ENCODE results near the gene FBXL13.
"Not testable (repeated sequence)": the region's sequence is repeated elsewhere in the genome, so short reads cannot be mapped to it uniquely, and the experiment has no call there.

FBXL13 gene

GRCh38 chr7:102810916-102811315 is 263.7 kb downstream of the FBXL13 start:
- no peak for DNase-seq (ENCODE audit: low read depth)
- TF ChIP-seq CTCF (conservative IDR thresholded peaks at IDR 0.05; ENCODE audit: control insufficient read depth, insufficient read depth, low read depth, low read length): no peak
- H3K4me3 ChIP-seq (ENCODE audit: control insufficient read depth, low read depth, low read length): no peak overlapping the region

- TF ChIP-seq CTCF (conservative IDR thresholded peaks at IDR 0.05; ENCODE audit: control insufficient read depth, insufficient read depth, low read depth, low read length): no peak
- DNase-seq (ENCODE audit: low read depth): no peak
- H3K4me3 ChIP-seq (ENCODE audit: control insufficient read depth, low read depth, low read length): no peak overlapping the region
Observed at GRCh38 chr7:102806613-102807012, 268.0 kb downstream of the FBXL13 start.

GRCh38 chr7:102795987-102796595 is 278.5 kb downstream of the FBXL13 start:
- DNase-seq (ENCODE audit: low read depth): peak; percentile 64

GRCh38 chr7:102794567-102794966 is 280.0 kb downstream of the FBXL13 start:
- DNase-seq (ENCODE audit: low read depth): peak; percentile 70
- not testable (repeated sequence) for H3K4me3 ChIP-seq (ENCODE audit: control insufficient read depth, low read depth, low read length)

More at GRCh38 chr7:102795987-102796595, 278.5 kb downstream of the FBXL13 start:
- not testable (repeated sequence) for H3K4me3 ChIP-seq (ENCODE audit: control insufficient read depth, low read depth, low read length)

- H3K4me3 ChIP-seq (ENCODE audit: control insufficient read depth, low read depth, low read length); DNase-seq (ENCODE audit: low read depth): not testable (repeated sequence)
Observed at GRCh38 chr7:102791831-102792230, 282.8 kb downstream of the FBXL13 start.

- DNase-seq (ENCODE audit: low read depth); H3K4me3 ChIP-seq (ENCODE audit: control insufficient read depth, low read depth, low read length): not testable (repeated sequence)
Observed at GRCh38 chr7:102791367-102791766, 283.2 kb downstream of the FBXL13 start.

GRCh38 chr7:102790364-102791100 is 284.1 kb downstream of the FBXL13 start:
- not testable (repeated sequence) for DNase-seq (ENCODE audit: low read depth)

GRCh38 chr7:102788770-102789169 is 285.8 kb downstream of the FBXL13 start:
- not testable (repeated sequence) for DNase-seq (ENCODE audit: low read depth); H3K4me3 ChIP-seq (ENCODE audit: control insufficient read depth, low read depth, low read length)

More at GRCh38 chr7:102790364-102791100, 284.1 kb downstream of the FBXL13 start:
- not testable (repeated sequence) for H3K4me3 ChIP-seq (ENCODE audit: control insufficient read depth, low read depth, low read length)

- H3K4me3 ChIP-seq (ENCODE audit: control insufficient read depth, low read depth, low read length); DNase-seq (ENCODE audit: low read depth): not testable (repeated sequence)
Observed at GRCh38 chr7:102780926-102781325, 293.7 kb downstream of the FBXL13 start.

- DNase-seq (ENCODE audit: low read depth); H3K4me3 ChIP-seq (ENCODE audit: control insufficient read depth, low read depth, low read length): not testable (repeated sequence)
Observed at GRCh38 chr7:102778663-102779062, 295.9 kb downstream of the FBXL13 start.

GRCh38 chr7:102776217-102776616 is 298.4 kb downstream of the FBXL13 start:
- not testable (repeated sequence) for DNase-seq (ENCODE audit: low read depth)

GRCh38 chr7:102770467-102770866 is 304.1 kb downstream of the FBXL13 start:
- DNase-seq (ENCODE audit: low read depth); H3K4me3 ChIP-seq (ENCODE audit: control insufficient read depth, low read depth, low read length): not testable (repeated sequence)

More at GRCh38 chr7:102776217-102776616, 298.4 kb downstream of the FBXL13 start:
- H3K4me3 ChIP-seq (ENCODE audit: control insufficient read depth, low read depth, low read length): not testable (repeated sequence)

- H3K4me3 ChIP-seq (ENCODE audit: control insufficient read depth, low read depth, low read length); DNase-seq (ENCODE audit: low read depth): not testable (repeated sequence)
Observed at GRCh38 chr7:102769657-102770192, 304.9 kb downstream of the FBXL13 start.

- not testable (repeated sequence) for H3K4me3 ChIP-seq (ENCODE audit: control insufficient read depth, low read depth, low read length); DNase-seq (ENCODE audit: low read depth)
Observed at GRCh38 chr7:102763295-102763905, 311.2 kb downstream of the FBXL13 start.

Data from fibroblast of mammary gland (primary cell).